GM12864 (cell line): Measurements from ENCODE around the gene MMP25.

Experiments
- DNase-seq: peaks from one replicate; pipeline ENCODE4 v3.0.0-alpha.2; 2011; ENCODE audit warnings: low read depth
- H3K4me3 ChIP-seq: 2 replicates; pipeline ENCODE4 v1.5.1; 2011; ENCODE audit warnings: mild to moderate bottlenecking, low read depth, low read length, control low read depth
- CTCF ChIP-seq: IDR thresholded peaks from 2 replicates; pipeline ENCODE4 v1.5.1; 2011; ENCODE audit warnings: low read depth, mild to moderate bottlenecking, moderate library complexity, low read length, control low read depth, inconsistent platforms; ENCODE audit errors: missing control alignments

Gene MMP25

GRCh38 chr16:3089717-3090592 lies 43.6 kb downstream of the MMP25 start:
- no peak overlapping the region for H3K4me3 ChIP-seq
- no peak for DNase-seq
- no peak for TF ChIP-seq CTCF

GRCh38 chr16:3091551-3091950 lies 45.2 kb downstream of the MMP25 start:
- H3K4me3 ChIP-seq: no peak overlapping the region
- DNase-seq: no peak
- no peak for TF ChIP-seq CTCF

- TF ChIP-seq CTCF: no peak
- H3K4me3 ChIP-seq: no peak overlapping the region
- DNase-seq: no peak
Measured at GRCh38 chr16:3092501-3092941, 46.2 kb downstream of the MMP25 start.

- TF ChIP-seq CTCF: peak; percentile 83
- H3K4me3 ChIP-seq: no peak overlapping the region
- DNase-seq: no peak
Measured at GRCh38 chr16:3094289-3095027, 48.1 kb downstream of the MMP25 start.

- peak; percentile 56 for TF ChIP-seq CTCF
- peak; percentile 53 for DNase-seq
Measured at GRCh38 chr16:3095869-3096268, 49.5 kb downstream of the MMP25 start.

GRCh38 chr16:3096362-3096761 lies 50.0 kb downstream of the MMP25 start:
- no peak for DNase-seq
- no peak for TF ChIP-seq CTCF
- no peak overlapping the region for H3K4me3 ChIP-seq

More at GRCh38 chr16:3095869-3096268, 49.5 kb downstream of the MMP25 start:
- no peak overlapping the region for H3K4me3 ChIP-seq
